AG04450 (cell line): Measurements from ENCODE around the gene ACAD9. TPM values are rescaled to one million over a fixed set of nuclear protein-coding genes. Genes with fewer than 3 reads are reported as not detected.

Experiments used
- CTCF ChIA-PET: fragments of 300-600, 350-600 bp; formaldehyde crosslinking; extraction: SDS; loops from one replicate; lab custom pipeline; 2022; ENCODE audit warnings: antibody characterized with exemption, inconsistent platforms; lab: Charles Lee
- POLR2A ChIA-PET: fragments of 350-600 bp; formaldehyde crosslinking; extraction: SDS; loops from one replicate; lab custom pipeline; 2021; ENCODE audit warnings: antibody characterized with exemption, inconsistent platforms; lab: Yijun Ruan, JAX
- DNase-seq: peaks from one replicate; pipeline ENCODE4 v3.0.0-alpha.2; 2011; ENCODE audit warnings: low read depth, low spot score
- H3K27ac ChIP-seq: one replicate; pipeline ENCODE4 v1.5.1; 2012; ENCODE audit warnings: low read depth, low read length, control low read depth
- H3K27me3 ChIP-seq: one replicate; pipeline ENCODE4 v1.6.0; 2012; ENCODE audit warnings: low read length; ENCODE audit not compliant: control insufficient read depth, insufficient read depth
- H3K4me3 ChIP-seq: 2 replicates; pipeline ENCODE4 v1.5.1; 2011; ENCODE audit warnings: mild to moderate bottlenecking, low read depth, low read length, control low read depth
- H3K9me3 ChIP-seq: 2 replicates; pipeline ENCODE4 v1.5.1; 2012; ENCODE audit warnings: low read length; ENCODE audit not compliant: control insufficient read depth, insufficient read depth
- CTCF ChIP-seq: IDR thresholded peaks from 2 replicates; pipeline ENCODE4 v1.5.1; 2011; ENCODE audit warnings: low read depth, low read length, control low read depth, inconsistent platforms
- polyA plus RNA-seq: library from polyadenylated mRNA; depleted of rRNA; stranded (reverse); fragments of >200 nt; gene quantifications from 2 replicates; pipeline ENCODE4 v1.2.3, GENCODE V29; 2011

Gene ACAD9
- polyA plus RNA-seq, 1 experiment, result 31.0 TPM

GRCh38 chr3:128945041-128945877 lies 65.8 kb downstream of the ACAD9 start:
- DNase-seq, result no peak
- TF ChIP-seq CTCF, result no peak
- ChIA-PET POLR2A (no interaction called here), CTCF (no interaction called here)
- no peaks in the 10 kb centered on the region; the same call in 1 of the 2 replicates for H3K9me3 ChIP-seq
- no peak overlapping the region for H3K27ac ChIP-seq
- H3K4me3 ChIP-seq, result no peak overlapping the region
- peaks cover 30% of the 10 kb centered on the region for H3K27me3 ChIP-seq

- peaks cover 30% of the 10 kb centered on the region for H3K27me3 ChIP-seq
- TF ChIP-seq CTCF, result no peak
- no peak overlapping the region for H3K4me3 ChIP-seq
- ChIA-PET CTCF (interaction anchor here (1.4 kb wide), 1 partner anchor 25 kb away, joined by 4 read pairs; no protein-coding TSS in a partner anchor), POLR2A (interaction anchor here (1.5 kb wide), 1 partner anchor 266 kb away, joined by 7 read pairs; no protein-coding TSS in a partner anchor)
- H3K27ac ChIP-seq, result no peak overlapping the region
- DNase-seq, result no peak
- no peaks in the 10 kb centered on the region; the same call in 1 of the 2 replicates for H3K9me3 ChIP-seq
Measured at GRCh38 chr3:128945878-128946175, 66.4 kb downstream of the ACAD9 start.

- Histone ChIP-seq H3K27me3 (peaks cover 30% of the 10 kb centered on the region), H3K27ac (no peak overlapping the region), H3K9me3 (no peaks in the 10 kb centered on the region; the same call in 1 of the 2 replicates), H3K4me3 (no peak overlapping the region)
- ChIA-PET POLR2A (interaction anchor here (1.5 kb wide), 1 partner anchor 266 kb away, joined by 7 read pairs; no protein-coding TSS in a partner anchor), CTCF (interaction anchor here (0.6 to 1.4 kb wide), 2 partner anchors 24 to 107 kb away, joined by 4 read pairs; no protein-coding TSS in a partner anchor)
- no peak for TF ChIP-seq CTCF
- DNase-seq, result no peak
Measured at GRCh38 chr3:128946411-128946810, 67.0 kb downstream of the ACAD9 start.

GRCh38 chr3:128949158-128949557 lies 69.7 kb downstream of the ACAD9 start:
- DNase-seq, result no peak
- no peak for TF ChIP-seq CTCF
- Histone ChIP-seq H3K27me3 (peaks cover 17% of the 10 kb centered on the region), H3K9me3 (no peaks in the 10 kb centered on the region; the same call in 1 of the 2 replicates), H3K27ac (no peak overlapping the region), H3K4me3 (no peak overlapping the region)
- ChIA-PET POLR2A (no interaction called here), CTCF (interaction anchor here (0.5 to 2.2 kb wide), 2 partner anchors 21 to 484 kb away, joined by 3 to 19 read pairs; no protein-coding TSS in a partner anchor)
